Measurements from ENCODE around the gene TNFRSF18.

TNFRSF18 gene

DNA sequence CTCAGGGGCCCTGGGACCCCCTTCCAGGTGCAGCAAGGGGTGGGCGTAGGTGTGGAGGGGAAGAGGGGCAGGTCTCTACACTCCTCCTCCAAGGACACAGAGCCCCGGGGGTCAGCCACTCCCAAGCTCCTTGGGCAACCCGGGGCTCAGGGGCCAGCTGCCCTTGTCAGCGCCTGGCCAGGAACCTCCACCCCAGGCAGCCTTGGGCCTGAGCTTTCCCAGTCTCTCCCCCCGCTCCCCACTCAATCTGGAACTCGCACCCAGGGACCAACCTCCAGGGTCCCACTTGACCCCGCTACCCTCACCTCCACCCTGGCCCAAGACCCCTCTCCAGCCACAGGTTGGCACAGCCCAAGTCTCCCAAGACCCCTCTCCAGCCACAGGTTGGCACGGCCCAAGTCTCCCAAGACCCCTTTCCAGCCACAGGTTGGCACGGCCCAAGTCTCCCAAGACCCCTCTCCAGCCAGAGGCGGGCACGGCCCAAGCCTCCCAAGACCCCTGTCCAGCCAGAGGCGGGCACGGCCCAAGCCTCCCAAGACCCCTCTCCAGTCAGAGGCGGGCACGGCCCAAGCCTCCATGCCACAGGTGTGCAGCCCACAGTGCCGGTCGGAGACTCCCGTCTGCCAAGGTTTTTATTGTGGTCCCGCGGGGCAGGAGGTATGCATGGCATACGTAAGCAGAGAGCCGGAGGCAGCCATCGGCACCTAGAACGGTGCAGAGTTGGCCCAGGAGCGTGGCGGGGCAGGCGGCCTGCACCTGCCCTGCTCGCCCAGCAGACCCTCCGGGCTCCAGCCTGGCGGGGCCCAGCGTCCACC is 4.5 kb upstream of the TNFRSF18 start:
- peak; percentile 14 for DNase-seq

DNA sequence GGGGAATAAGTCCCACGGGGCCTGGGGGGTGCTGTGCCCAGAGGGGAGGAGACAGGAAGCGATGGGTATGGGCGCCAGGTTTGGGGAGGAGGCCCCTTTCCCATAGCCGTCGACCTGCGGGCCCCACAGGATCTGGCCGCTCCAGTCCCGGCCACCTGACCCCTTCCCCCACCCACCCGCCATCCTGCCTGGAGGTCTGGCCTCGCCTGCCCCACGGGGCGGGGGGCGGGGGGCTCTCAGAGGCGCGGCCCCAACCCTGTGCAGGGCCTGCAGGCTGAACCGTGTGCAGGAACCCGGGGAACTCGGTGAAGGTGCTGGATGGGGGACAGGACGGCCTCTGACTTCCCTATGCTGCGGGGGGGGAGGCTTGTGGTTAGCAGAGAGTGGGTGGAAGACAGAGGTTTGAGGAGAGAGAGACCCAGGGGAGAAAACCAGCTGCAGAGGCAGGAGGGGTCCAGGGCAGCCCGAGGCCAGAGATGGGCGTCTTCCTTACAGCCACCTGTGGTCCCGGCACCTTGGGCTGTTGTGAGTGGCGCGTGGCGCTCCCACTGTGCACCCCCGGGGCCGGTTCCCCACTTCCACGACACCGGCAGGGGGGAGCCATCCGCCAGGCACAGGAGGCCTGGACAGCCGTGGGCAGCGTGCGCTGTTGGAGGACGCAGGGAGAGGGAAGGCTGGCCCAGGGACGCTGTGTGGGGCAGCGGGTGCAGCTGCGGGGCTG is 2.5 kb upstream of the TNFRSF18 start:
- DNase-seq, result peak; percentile 41

DNA sequence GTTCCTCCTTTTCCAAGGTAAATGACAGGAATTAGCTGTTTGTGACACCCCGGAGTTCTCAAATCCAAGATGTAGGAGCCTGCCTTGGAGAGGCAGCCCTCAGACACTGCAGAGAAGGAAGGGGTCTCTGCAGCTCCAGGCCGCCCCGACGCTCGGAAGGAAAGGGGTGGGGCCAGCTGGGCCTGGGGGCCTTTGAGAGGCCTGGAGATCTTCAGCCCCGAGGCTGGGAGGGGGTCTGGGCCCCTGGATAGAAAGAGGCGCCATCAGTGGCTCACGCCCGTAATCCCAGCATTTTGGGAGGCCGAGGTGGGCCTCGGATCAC is 1.1 kb upstream of the TNFRSF18 start:
- peak; percentile 16 for DNase-seq

DNA sequence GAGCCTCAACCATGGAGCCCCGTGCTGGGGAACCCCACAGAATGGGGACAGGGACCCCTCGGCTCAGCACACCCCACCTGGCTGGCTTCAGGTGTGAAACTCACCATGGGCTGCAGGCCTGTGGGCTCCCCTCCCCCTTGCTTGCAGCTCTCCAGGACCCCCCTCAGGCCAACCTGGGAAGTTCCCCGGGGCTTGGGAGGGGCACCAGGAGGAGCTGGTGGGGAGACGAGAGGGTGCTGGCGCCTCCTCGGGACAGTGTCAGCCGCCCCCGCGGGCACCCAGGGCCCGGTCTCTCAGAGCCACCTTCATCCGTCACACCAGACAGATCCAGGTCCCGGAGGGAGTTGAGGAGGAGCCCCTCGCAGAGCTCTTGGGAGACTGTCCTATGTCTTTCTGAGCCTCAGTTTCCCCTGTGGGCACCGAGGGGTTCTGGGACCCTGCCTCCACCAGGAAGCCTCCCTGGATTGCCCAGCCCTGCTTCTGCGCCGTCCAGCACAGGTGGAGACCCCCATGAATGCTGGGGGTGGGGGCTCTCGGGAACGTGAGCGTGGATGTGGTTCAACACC is 657 bp upstream of the TNFRSF18 start:
- DNase-seq, result peak; percentile 19

DNA sequence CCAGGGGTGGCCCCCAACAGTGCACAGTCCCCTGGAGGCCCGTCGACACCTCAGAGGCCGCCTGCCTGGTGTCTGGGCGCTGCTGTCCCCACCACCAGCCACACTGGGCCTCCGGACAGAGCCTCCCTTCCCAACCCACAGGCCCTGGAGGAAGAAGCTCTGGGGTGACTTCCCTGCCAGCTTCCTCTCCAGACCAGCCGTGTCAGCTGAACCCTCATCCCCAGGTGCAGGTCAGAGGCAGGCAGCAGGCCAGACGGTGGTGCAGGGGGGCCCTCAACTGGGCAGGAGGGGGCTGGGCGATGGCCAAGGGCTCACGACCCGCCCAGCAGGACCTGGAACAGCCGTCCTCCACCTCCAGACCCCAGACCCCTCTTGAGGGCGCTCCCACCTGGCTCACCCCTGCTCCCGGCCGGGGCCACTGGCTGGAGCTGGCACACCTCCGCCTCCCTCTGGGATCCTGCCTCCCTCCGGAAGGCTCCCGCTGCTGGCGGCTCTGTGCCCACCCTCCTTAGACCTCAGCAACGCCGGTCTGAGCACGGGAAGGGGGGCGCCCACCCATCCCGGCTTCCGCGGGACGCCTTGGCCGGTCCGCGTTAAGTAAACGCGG is 520 bp downstream of the TNFRSF18 start:
- peak; percentile 25 for DNase-seq

DNA sequence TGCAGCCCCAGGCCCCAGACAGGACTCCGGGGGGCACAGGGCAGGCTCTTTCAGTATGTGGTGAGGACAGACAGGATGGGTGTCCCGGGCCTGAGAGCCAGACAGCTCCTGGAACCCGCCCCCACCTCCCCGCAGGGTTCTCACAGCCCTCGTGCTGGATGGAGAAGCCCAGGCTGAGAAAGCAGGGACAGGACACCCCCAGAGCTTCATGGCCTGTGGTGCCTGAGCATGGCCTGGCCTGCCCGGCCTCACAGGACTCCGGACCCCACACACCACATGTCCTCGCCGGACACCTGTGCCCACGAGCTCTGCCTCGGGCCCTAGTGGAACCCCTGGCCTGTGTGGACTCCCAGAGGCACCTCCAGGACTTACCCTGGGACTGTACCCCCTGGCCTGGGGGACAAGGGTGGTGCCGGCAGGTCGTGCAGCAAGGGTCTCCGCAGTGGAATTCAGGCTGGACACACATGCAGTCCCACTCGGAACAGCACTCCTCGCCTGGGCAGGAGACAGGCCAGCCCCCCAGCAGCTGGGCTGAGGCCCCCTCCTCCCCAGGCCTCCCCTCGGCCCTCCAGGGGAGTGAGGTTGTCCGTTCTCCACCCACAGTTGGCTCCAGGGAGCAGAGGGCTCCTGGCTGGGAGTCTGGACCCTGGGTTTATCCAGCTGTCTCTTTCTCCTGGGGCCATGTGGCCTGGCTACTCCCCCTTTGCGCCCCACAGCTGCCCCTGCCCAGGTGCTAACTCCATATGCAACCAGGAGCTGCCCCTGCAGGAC is 1.2 kb downstream of the TNFRSF18 start:
- DNase-seq, result peak; percentile 16

DNA sequence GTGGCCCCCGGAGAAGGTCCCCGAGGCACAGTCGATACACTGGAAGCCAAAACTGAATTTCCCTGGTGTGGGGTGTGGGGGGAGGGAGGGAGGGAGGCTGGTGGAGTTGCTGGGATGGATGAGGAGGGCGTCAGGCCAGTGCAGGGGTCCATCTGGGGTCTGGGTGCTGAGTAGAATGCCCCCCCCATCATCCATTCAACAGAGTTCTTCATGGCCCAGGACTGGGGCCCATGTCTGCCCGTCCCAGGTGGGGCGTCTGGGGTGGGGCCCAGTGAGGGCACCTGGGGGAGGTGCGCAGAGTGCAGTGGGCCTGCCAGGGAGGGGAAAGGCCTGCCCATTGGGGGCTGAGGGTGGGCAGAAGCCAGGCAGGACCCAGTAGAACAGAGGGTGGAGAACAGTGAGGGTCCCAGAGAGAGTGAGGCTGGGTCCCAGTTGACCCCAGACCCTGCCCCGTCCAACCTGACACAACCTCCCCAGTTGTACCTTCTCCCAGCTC is 1.9 kb downstream of the TNFRSF18 start:
- peak; percentile 16 for DNase-seq

DNA sequence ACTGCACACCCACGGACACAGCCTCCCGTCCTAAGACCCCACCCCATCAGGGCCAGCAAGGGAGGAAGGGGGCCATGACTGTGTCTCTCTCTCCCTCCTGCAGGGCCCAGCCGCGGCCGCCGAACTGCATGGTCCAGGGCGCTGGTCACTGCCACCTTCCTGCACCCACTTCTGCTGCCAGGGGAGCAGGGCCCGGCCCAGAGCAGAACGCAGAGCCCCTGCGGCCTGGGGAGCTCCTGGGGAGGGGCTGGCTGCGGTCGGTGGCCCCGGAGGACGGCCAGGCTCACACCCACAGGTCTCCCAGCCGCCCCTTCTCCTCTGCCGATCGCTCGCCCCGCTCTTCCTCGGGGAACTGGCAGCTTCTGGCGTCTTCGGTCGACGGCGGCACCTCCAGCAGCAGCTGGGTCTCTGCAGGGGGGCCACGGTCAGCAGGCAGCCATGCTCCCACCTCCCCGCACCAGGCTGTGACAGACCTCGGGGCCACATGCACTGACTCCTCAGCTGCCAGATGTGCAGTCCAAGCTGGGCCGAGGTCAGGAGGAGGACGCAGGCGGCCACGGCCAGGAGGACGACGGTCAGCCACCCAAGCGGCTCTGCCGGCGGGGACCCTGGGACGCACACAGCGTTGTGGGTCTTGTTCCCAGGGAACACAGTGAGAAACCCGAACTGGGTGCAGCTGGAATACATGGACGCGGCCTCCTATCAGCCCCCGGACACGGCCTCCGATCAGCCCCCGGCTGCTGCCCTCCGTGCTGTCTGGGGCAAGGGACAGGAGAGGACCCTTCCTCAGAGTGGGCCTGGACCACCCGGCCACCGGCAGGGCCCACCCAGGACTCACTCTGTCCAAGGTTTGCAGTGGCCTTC is 2.6 kb downstream of the TNFRSF18 start:
- DNase-seq, result peak; percentile 27

DNA sequence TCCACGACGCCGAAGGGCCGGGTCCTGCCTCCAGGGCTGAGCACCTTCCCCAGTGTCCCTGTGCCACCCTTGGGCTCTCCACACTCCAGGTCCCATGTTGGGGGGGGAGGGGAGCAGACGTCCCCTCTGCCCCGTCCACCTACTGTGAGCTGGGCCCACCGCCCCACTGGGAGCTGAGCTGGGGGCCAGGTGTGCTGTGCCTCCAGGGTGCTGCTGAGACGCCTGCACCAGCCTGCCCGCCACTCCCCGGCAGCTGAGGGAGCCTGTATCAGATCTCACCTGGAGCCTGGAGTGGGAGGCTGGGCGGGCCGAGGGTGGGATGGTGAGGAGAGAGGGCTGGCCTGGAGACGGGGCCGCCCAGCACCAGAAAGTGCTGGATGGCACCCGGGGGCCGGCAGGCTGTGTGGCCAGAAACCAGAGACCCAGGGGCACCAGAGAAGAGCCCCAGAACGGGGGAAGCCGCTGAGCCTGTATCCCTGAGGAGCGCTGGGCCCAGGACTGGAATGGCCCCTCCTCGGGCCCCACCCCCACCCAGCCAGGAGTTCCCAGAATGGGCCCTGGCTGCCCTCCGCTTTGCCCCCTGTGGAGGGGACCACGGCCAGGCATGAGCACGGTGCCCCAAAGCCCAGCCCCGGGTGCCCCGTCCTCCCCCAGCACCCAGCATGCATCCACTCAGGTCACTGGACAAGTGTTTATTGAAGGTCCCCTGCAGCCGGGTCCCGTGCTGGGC is 3.4 kb downstream of the TNFRSF18 start:
- peak; percentile 18 for DNase-seq

DNA sequence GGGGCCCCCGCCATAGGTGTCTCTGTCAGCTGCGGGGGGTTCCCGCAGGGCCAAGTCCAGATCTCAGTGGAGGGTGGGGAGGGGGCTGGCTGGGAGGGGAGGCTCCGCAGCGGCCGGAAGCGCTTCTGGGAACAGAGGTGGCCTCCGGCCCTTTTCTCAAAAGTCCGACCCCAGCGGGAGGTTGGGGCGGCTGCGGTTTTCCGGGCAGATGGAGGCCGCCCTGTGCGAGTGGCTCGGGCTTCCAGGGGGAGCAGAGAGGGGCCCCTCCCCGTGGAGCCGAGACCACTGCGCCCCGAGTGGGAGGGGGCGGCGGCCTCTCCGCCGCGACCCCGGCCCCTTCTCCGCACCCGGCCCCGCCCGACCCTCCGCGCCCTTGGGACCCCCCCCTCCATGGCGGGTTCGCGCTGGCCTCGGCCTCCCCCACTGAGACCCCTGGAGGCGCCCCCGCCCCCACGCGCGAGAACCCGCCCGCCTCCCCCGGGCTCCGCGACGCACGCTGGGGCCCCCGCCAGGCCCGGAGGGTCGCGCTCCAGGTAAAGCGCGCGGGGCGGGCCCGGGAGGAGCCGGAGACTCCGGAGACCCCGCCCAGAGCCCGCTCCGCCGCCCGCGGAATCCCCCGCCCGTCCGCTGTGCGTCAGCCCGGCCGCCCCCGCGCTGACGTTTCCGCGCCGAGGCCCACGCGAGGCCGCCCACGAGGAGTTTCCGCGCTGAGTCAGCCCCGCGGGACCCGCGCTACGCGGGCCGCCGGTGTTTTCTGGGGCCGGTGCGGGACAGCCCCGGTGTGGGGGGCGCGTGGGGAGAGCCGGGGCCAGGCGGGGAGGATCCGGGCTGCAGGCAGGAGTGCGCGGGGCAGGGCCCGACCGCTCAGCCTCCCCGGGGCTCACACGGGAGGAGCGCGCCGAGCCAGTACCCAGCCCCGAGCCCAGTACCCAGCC is 5.2 kb downstream of the TNFRSF18 start:
- peak; percentile 60 for DNase-seq

DNA sequence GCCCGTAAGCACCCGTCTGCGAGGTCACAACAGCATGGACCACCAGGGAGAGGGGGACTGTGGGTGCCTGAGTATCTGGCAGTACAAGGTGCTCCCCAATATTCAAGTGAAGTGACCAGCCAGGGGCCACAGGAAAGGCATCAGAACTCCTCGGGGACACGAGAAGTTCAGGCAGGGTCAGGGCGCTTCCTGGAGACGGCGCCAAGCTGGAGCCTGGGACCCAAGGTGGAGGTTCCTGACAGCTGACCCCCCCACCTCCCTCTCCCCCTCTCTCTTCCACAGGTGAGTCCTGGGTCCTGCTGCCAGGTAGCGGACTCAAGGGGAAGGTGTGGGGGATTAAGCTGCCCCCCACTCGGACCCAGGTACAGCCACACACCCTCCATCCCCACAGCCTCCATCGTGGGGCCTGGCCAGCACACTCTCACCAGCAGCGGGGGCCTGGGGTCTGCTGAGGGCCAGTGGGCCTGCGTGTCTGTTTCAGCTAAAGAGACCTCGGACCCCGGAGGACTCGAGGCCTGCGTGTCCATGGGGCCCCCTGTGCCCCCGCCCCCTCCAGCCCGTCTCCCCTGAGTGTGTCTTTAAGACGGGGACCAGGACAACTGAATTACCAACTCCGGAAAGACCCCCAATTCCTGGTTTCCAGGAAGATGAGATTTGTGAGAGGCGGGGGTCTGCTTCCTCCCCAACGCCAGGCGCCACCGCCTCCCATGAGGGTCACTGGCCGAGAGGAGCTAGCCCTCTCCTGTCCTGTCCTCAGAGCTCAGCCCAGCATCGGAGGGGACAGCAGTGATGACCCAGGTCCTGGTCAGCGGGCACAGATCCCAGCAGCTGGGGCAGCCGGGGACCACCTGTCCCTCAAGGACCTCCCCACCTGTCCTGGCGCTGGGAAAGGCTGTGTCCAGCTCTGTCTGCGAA is 6.2 kb downstream of the TNFRSF18 start:
- DNase-seq, result peak; percentile 21

DNA sequence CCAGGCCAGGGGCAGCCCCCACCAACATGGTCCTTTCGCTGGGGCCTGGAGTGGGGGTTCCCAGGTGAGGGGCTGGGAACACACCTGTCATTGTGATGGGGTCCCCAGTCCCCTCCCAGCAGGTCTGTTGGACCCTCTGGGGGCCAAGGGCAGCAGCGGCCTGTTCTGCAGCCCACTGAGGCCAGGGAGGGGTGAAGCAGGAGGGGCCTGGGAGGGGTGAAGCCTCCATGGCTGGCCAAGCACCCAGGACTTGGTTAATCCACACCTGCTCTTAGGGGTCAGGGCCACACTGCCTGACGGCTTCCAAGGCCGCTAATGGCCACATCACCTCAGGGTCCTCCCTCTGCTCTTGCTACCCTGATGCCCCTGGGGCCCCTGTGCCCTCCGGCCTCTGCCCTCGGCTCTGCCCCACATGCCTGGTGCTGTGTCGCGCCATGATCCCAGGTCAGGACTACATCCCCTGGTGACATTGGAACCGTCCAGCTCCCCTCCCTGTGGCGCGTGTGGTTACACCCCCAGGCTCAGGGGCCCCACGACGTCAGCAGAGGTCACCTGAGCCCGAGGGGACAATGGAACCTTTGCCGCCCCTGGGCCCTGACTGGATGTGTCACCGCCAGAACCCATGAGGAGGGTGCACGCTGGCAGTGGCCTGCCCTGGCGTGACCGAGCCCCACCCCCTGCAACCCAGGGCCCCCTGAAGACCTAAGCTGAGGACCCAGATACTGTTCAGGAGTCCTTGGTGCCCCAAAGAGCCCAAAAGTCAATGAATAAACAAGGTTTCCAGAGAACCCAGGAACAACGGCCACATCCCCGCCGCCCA is 7.0 kb downstream of the TNFRSF18 start:
- DNase-seq, result peak; percentile 24

DNA sequence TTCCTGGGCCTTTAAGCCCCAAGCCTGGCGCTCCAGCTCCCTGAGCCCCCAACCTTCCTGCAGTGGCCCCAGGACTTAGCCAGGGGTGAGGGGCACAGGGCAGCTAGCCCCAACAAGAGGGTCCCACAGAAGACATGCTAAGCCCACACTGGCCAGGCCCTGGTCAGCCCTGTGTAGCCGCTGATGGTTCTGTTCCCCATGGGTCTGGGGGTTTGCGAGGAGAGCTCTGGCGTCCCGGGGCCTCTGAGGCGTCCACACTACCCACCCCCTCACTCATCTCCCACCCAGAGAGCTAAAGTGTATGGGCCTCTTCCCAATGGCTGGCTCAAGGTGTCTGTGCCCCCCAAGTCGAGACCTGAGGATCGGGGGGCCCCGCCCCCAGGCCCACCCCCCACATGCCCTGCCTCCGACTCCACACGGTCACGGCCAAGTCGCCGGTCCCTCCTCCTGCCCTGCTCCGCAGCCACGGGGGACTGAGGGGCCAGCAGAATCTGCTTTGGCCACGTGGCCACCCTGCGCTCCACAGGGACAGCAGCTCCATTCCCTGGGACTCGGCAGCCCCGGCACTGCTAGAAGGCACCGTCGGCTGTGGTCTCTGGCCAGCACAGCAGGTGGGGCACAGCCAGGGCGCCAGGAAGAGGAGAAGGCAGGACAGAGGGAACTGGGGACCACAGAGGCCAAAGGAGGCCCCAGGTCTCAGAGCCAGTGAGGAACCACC is 7.8 kb downstream of the TNFRSF18 start:
- peak; percentile 17 for DNase-seq

DNA sequence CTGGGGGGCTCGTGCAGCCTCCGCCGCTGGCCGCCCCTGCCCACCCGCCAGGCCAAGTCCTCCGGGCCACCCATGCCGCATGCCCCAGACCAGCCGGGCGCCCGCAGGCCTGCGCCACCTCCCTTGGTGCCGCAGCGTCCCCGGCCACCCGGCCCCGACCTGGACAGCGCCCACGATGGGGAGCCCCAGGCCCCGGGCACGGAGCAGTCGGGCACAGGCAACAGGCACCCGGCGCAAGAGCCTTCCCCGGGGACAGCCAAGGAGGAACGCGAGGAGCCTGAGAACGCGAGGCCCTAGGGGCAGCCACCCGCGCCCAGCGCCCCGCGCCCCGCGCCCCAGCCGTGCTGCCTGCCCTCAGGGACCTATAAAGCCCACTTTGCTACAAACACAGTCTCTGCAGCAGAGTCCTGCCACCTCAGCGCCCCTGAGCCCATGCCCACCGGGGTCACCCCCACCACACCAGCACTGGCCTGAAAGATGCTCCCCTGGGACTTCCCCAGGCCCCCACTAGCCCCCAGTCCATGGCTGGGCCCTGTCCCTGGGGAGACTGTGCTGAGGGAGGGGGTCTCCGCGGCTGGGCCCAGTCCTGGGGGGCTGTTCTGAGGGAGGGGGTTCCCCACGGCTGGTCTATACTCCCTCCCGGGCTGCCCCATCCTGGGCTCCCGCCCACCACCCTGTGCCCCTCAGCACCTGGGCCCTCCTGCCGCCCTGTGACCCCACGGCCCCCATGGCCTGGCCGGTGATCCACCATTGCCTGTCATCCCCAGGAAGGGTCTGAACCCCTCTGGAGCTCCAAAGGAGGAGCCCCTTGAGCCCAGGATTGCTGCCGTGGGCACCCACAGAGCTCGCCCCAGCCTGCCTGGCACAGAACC is 8.6 kb downstream of the TNFRSF18 start:
- DNase-seq, result peak; percentile 17

DNA sequence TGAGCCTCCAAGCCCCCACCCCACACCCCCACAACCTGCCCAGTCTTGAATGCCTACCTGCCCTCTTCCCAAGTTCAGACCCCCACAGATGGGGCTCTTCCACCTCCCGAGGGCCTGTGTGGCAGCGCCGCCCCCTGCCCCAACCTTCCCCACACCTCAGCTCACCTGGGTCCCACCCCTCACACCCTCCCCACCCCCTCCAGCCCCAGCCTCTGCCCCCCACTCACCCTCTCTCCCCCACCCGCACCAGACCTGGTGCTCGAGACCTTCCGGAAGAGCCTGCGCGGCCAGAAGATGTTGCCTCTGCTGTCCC is 9.2 kb downstream of the TNFRSF18 start:
- DNase-seq, result no peak
